ENCODE measurements around the gene KLHDC3.

Gene KLHDC3

GRCh38 chr6:43059168-43060033, 45.4 kb downstream of the KLHDC3 start, which contains the start of the genes KLC4 and MRPL2:
KLC4 (plus strand) TSS chr6:43059631; CDS start chr6:43061336, 1,705 bp downstream.
MRPL2 (minus strand) TSS chr6:43059434; CDS start chr6:43059381, 53 bp downstream.
- peak; percentile 95 for DNase-seq (ENCODE audit: low read depth)

- no peak for DNase-seq (ENCODE audit: low read depth)
Measured at GRCh38 chr6:43060034-43060754, 46.1 kb downstream of the KLHDC3 start.

GRCh38 chr6:43060755-43061633, 46.9 kb downstream of the KLHDC3 start:
- no peak for DNase-seq (ENCODE audit: low read depth)

- no peak for DNase-seq (ENCODE audit: low read depth)
Measured at GRCh38 chr6:43061861-43062260, 47.8 kb downstream of the KLHDC3 start.

GRCh38 chr6:43062818-43063217, 48.8 kb downstream of the KLHDC3 start:
- DNase-seq (ENCODE audit: low read depth) = no peak

GRCh38 chr6:43070028-43070632, 56.1 kb downstream of the KLHDC3 start:
- DNase-seq (ENCODE audit: low read depth) = no peak

Measured in non-pigmented ciliary epithelial cell (primary cell).